Spleen (tissue), 7 donors: Measurements from ENCODE around the gene OGFOD3.

ENCODE experiments used
- POLR2A ChIP-seq, 3 donors: fragments of 450-650 bp; IDR thresholded peaks; one replicate each; pipeline ENCODE4 v1.5.1; 2017; ENCODE audit warnings: antibody characterized with exemption in 3 of 3, mild to moderate bottlenecking in 1 of 3
- POLR2AphosphoS5 ChIP-seq, 3 donors: sonication (generic); formaldehyde crosslinking; IDR thresholded peaks; one replicate each; pipeline ENCODE4 v1.5.1; 2017; ENCODE audit warnings: antibody characterized with exemption in 3 of 3
- TF ChIP-seq, protein P1 (sequence below), 11 experiments: fragments of 200-600 bp in 7 of 11; fragments of 450-650 bp in 4 of 11; sonication (generic) in 4 of 11; IDR thresholded peaks in 8 of 11; conservative IDR thresholded peaks in 3 of 11; 1 replicate in 7 of 11; 2 replicates in 4 of 11; pipeline versions ENCODE4 v1.4.0 to v1.8.0; 2016 to 2021; ENCODE audit warnings: antibody characterized with exemption in 11 of 11, inconsistent platforms in 4 of 11, mild to moderate bottlenecking in 1 of 11
- donor health status: DM: no; HTN: no; CAD: no; lungs with moderate emphysema.
- donor health status: DM: no; HTN: no; CAD: no.
- donor health status: DM: no; HTN: no; CAD: no.

DNA sequence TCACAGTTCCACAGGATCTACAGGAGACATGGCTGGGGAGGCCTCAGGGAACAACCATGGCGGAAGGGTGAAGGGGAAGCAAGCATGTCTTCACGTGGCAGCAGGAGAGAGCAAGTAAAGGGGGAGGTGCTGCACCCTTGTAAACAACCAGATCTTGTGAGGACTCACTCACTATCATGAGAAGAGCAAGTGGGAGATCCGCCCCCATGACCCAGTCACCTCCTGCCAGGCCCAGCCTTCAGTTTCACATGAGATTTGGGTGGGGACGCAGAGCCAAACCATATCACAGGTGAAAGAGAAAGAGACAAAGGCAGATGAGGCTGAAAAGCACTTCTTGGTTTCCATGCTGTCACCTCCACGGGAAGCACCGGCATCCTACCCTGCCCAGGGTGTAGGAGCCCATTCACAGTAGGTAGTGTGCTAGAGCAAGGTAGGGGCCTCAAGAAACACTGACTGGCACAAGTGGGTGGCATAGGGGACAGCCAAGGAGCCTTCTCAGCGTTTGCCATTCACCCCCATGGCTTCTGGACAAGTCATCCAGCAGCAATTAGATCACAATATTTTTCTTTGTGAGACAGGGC lies 46.7 kb upstream of the OGFOD3 start:
- TF ChIP-seq POLR2AphosphoS5 (IDR thresholded peaks at IDR 0.05), result no peak
- TF ChIP-seq, protein P1, sequence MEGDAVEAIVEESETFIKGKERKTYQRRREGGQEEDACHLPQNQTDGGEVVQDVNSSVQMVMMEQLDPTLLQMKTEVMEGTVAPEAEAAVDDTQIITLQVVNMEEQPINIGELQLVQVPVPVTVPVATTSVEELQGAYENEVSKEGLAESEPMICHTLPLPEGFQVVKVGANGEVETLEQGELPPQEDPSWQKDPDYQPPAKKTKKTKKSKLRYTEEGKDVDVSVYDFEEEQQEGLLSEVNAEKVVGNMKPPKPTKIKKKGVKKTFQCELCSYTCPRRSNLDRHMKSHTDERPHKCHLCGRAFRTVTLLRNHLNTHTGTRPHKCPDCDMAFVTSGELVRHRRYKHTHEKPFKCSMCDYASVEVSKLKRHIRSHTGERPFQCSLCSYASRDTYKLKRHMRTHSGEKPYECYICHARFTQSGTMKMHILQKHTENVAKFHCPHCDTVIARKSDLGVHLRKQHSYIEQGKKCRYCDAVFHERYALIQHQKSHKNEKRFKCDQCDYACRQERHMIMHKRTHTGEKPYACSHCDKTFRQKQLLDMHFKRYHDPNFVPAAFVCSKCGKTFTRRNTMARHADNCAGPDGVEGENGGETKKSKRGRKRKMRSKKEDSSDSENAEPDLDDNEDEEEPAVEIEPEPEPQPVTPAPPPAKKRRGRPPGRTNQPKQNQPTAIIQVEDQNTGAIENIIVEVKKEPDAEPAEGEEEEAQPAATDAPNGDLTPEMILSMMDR (IDR thresholded peaks at IDR 0.05 in 8 of 11, conservative IDR thresholded peaks at IDR 0.05 in 3 of 11), result no peak
- no peak for TF ChIP-seq POLR2A (IDR thresholded peaks at IDR 0.05)
